Adrenal gland (tissue), 5 donors: ENCODE results near the gene SV2A.

Source experiments
- POLR2A ChIP-seq, 2 donors: fragments of 450-650 bp; IDR thresholded peaks; one replicate each; pipeline ENCODE4 v1.6.1; 2017; ENCODE audit warnings: antibody characterized with exemption in 2 of 2, mild to moderate bottlenecking in 2 of 2, moderate library complexity in 1 of 2
- TF ChIP-seq, protein P1 (sequence below), 6 experiments: fragments of 450-650 bp in 4 of 6; fragments of 200-600 bp in 2 of 6; sonication (generic) in 1 of 6; IDR thresholded peaks; 1 replicate in 5 of 6; 2 replicates in 1 of 6; pipeline versions ENCODE4 v1.5.1 to v1.8.0; 2016 to 2021; ENCODE audit warnings: antibody characterized with exemption in 6 of 6, mild to moderate bottlenecking in 2 of 6, moderate library complexity in 1 of 6
- donor health status: DM: no; HTN: no; CAD: no.

GRCh38 chr1:149928401-149928724, 10.7 kb upstream of the SV2A start:
- TF ChIP-seq, protein P1, sequence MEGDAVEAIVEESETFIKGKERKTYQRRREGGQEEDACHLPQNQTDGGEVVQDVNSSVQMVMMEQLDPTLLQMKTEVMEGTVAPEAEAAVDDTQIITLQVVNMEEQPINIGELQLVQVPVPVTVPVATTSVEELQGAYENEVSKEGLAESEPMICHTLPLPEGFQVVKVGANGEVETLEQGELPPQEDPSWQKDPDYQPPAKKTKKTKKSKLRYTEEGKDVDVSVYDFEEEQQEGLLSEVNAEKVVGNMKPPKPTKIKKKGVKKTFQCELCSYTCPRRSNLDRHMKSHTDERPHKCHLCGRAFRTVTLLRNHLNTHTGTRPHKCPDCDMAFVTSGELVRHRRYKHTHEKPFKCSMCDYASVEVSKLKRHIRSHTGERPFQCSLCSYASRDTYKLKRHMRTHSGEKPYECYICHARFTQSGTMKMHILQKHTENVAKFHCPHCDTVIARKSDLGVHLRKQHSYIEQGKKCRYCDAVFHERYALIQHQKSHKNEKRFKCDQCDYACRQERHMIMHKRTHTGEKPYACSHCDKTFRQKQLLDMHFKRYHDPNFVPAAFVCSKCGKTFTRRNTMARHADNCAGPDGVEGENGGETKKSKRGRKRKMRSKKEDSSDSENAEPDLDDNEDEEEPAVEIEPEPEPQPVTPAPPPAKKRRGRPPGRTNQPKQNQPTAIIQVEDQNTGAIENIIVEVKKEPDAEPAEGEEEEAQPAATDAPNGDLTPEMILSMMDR (IDR thresholded peaks at IDR 0.05), result no peak
- TF ChIP-seq POLR2A (IDR thresholded peaks at IDR 0.05), result no peak
